Parathyroid adenoma (tissue), 2 donors: Measurements from ENCODE around the gene KAZN.
"Not testable (repeated sequence)": the region's sequence is repeated elsewhere in the genome, so short reads cannot be mapped to it uniquely, and the experiment has no call there.

Experiments used
- H2AFZ ChIP-seq: fragments of 300-600 bp; sonication (generic); one replicate; pipeline ENCODE4 v1.7.0; 2017; ENCODE audit warnings: antibody characterized with exemption, mild to moderate bottlenecking
- H3K27ac ChIP-seq: fragments of 300-600 bp; sonication (generic); one replicate; pipeline ENCODE4 v1.7.0; 2017
- H3K27me3 ChIP-seq: fragments of 300-600 bp; sonication (generic); one replicate; pipeline ENCODE4 v1.7.0; 2017; ENCODE audit warnings: low read length; ENCODE audit not compliant: control insufficient read depth, insufficient read depth
- H3K36me3 ChIP-seq: fragments of 300-600 bp; sonication (generic); one replicate; pipeline ENCODE4 v1.7.0; 2017; ENCODE audit warnings: low read length; ENCODE audit not compliant: control insufficient read depth, insufficient read depth
- H3K4me1 ChIP-seq: fragments of 300-600 bp; sonication (generic); one replicate; pipeline ENCODE4 v1.7.0; 2017; ENCODE audit warnings: control low read depth
- H3K4me2 ChIP-seq: fragments of 300-600 bp; sonication (generic); one replicate; pipeline ENCODE4 v1.7.0; 2017; ENCODE audit warnings: low read length
- H3K4me3 ChIP-seq: fragments of 300-600 bp; sonication (generic); one replicate; pipeline ENCODE4 v1.7.0; 2017; ENCODE audit warnings: low read depth, low read length
- H3K79me2 ChIP-seq: fragments of 300-600 bp; sonication (generic); one replicate; pipeline ENCODE4 v1.7.0; 2017; ENCODE audit warnings: control low read depth
- H3K9ac ChIP-seq: fragments of 300-600 bp; sonication (generic); one replicate; pipeline ENCODE4 v1.7.0; 2017; ENCODE audit warnings: mild to moderate bottlenecking
- H3K9me3 ChIP-seq: fragments of 300-600 bp; sonication (generic); one replicate; pipeline ENCODE4 v1.7.0; 2017; ENCODE audit warnings: low read length; ENCODE audit not compliant: control insufficient read depth
- CTCF ChIP-seq: fragments of 300-600 bp; sonication (generic); IDR thresholded peaks from one replicate; pipeline ENCODE4 v1.7.0; 2017; ENCODE audit warnings: antibody characterized with exemption, mild to moderate bottlenecking
- donor health status: primary hyperparathyroidism.

KAZN gene

GRCh38 chr1:14572861-14573260, 25.6 kb upstream of the KAZN start:
- Histone ChIP-seq H3K27ac (no peak overlapping the region), H3K4me2 (no peak overlapping the region), H3K9me3 (no peaks in the 10 kb centered on the region), H3K9ac (no peak overlapping the region), H3K36me3 (no peaks in the 10 kb centered on the region), H3K79me2 (no peaks in the 10 kb centered on the region), H3K27me3 (no peaks in the 10 kb centered on the region), H3K4me3 (no peak overlapping the region), H3K4me1 (no peaks in the 10 kb centered on the region), H2AFZ (no peak overlapping the region)
- TF ChIP-seq CTCF, result no peak

GRCh38 chr1:14576155-14576554, 22.3 kb upstream of the KAZN start:
- Histone ChIP-seq H3K4me3 (no peak overlapping the region), H2AFZ (no peak overlapping the region), H3K27ac (no peak overlapping the region), H3K27me3 (no peaks in the 10 kb centered on the region), H3K36me3 (no peaks in the 10 kb centered on the region), H3K9ac (no peak overlapping the region), H3K4me1 (no peaks in the 10 kb centered on the region), H3K4me2 (no peak overlapping the region), H3K9me3 (no peaks in the 10 kb centered on the region), H3K79me2 (no peaks in the 10 kb centered on the region)
- TF ChIP-seq CTCF, result no peak

- Histone ChIP-seq H2AFZ (no peak overlapping the region), H3K4me1 (no peaks in the 10 kb centered on the region), H3K36me3 (no peaks in the 10 kb centered on the region), H3K9me3 (no peaks in the 10 kb centered on the region), H3K27me3 (no peaks in the 10 kb centered on the region), H3K4me2 (no peak overlapping the region), H3K9ac (no peak overlapping the region), H3K79me2 (no peaks in the 10 kb centered on the region), H3K27ac (no peak overlapping the region), H3K4me3 (no peak overlapping the region)
- no peak for TF ChIP-seq CTCF
These were observed 21.2 kb upstream of the KAZN start for GRCh38 chr1:14577261-14577660.

- Histone ChIP-seq H3K4me2 (no peak overlapping the region), H3K79me2 (no peaks in the 10 kb centered on the region), H3K9ac (no peak overlapping the region), H3K27ac (no peak overlapping the region), H3K4me3 (no peak overlapping the region), H3K27me3 (no peaks in the 10 kb centered on the region), H3K4me1 (no peaks in the 10 kb centered on the region), H3K36me3 (no peaks in the 10 kb centered on the region), H3K9me3 (no peaks in the 10 kb centered on the region), H2AFZ (no peak overlapping the region)
- TF ChIP-seq CTCF, result no peak
These were observed 20.3 kb upstream of the KAZN start for GRCh38 chr1:14578156-14578555.

GRCh38 chr1:14580295-14580694, 18.2 kb upstream of the KAZN start:
- not testable (repeated sequence) for H3K4me2 ChIP-seq, H3K9ac ChIP-seq, H3K36me3 ChIP-seq, H3K27me3 ChIP-seq, H3K9me3 ChIP-seq, H3K79me2 ChIP-seq, H3K4me3 ChIP-seq, H3K4me1 ChIP-seq, H2AFZ ChIP-seq, H3K27ac ChIP-seq
